TTC549 (cell line): ENCODE data around the gene BOK.
"Not testable (repeated sequence)": the region's sequence is repeated elsewhere in the genome, so short reads cannot be mapped to it uniquely, and the experiment has no call there.

ENCODE experiments used
- FAIRE-seq: peaks from 2 replicates; lab custom pipeline; 2012; peaks lifted over from hg19 to GRCh38; lab: Jason Lieb, UNC

BOK gene

GRCh38 chr2:241572915-241573651 is 14.5 kb downstream of the BOK start:
- FAIRE-seq = not testable (repeated sequence)

- no peak for FAIRE-seq
These were observed 15.2 kb downstream of the BOK start for GRCh38 chr2:241573741-241574140.

GRCh38 chr2:241574911-241575623 is 16.5 kb downstream of the BOK start:
- FAIRE-seq = no peak

GRCh38 chr2:241575624-241576292 is 17.2 kb downstream of the BOK start:
- no peak for FAIRE-seq

- no peak for FAIRE-seq
These were observed 17.7 kb downstream of the BOK start for GRCh38 chr2:241576293-241576654.

GRCh38 chr2:241577413-241578122 is 19.0 kb downstream of the BOK start:
- no peak for FAIRE-seq

GRCh38 chr2:241579281-241579680 is 20.7 kb downstream of the BOK start:
- no peak for FAIRE-seq

- FAIRE-seq = no peak
These were observed 23.8 kb downstream of the BOK start for GRCh38 chr2:241582328-241582727.

GRCh38 chr2:241582806-241583205 is 24.3 kb downstream of the BOK start:
- FAIRE-seq = no peak

GRCh38 chr2:241584436-241584835 is 25.9 kb downstream of the BOK start:
- no peak for FAIRE-seq

GRCh38 chr2:241586564-241587264 is 28.2 kb downstream of the BOK start:
- no peak for FAIRE-seq

GRCh38 chr2:241589863-241590262 is 31.3 kb downstream of the BOK start:
- FAIRE-seq = not testable (repeated sequence)

- not testable (repeated sequence) for FAIRE-seq
These were observed 32.2 kb downstream of the BOK start for GRCh38 chr2:241590496-241591455.

- no peak for FAIRE-seq
These were observed 33.7 kb downstream of the BOK start for GRCh38 chr2:241592126-241592845.

- no peak for FAIRE-seq
These were observed 34.7 kb downstream of the BOK start for GRCh38 chr2:241593271-241593670.

GRCh38 chr2:241595600-241596140 is 37.1 kb downstream of the BOK start:
- no peak for FAIRE-seq

- FAIRE-seq = no peak
These were observed 39.0 kb downstream of the BOK start for GRCh38 chr2:241597561-241597960.

GRCh38 chr2:241598061-241598460 is 39.5 kb downstream of the BOK start:
- FAIRE-seq = no peak

GRCh38 chr2:241598487-241598886 is 39.9 kb downstream of the BOK start:
- FAIRE-seq = no peak

- FAIRE-seq = no peak
These were observed 41.1 kb downstream of the BOK start for GRCh38 chr2:241599615-241600014.
